ACC112 (cell line): Measurements from ENCODE around the gene SCAI.

Source experiments
- H2AFZ ChIP-seq: fragments of 200-600 bp; sonication (generic); one replicate; pipeline ENCODE4 v1.6.0; 2017; ENCODE audit warnings: antibody characterized with exemption, low read length; ENCODE audit not compliant: unreplicated experiment
- H3K27ac ChIP-seq: fragments of 200-600 bp; sonication (generic); 2 replicates; pipeline ENCODE4 v1.5.1; 2014; ENCODE audit warnings: low read depth, mild to moderate bottlenecking, antibody characterized with exemption, low read length, moderate library complexity
- H3K27me3 ChIP-seq: fragments of 200-600 bp; sonication (generic); 2 replicates; pipeline ENCODE4 v1.6.1; 2014; ENCODE audit warnings: mild to moderate bottlenecking, antibody characterized with exemption, low read length, moderate library complexity, mixed read lengths; ENCODE audit not compliant: insufficient read depth
- H3K36me3 ChIP-seq: fragments of 200-600 bp; sonication (generic); 2 replicates; pipeline ENCODE4 v1.6.1; 2016; ENCODE audit warnings: mild to moderate bottlenecking, antibody characterized with exemption, low read length, moderate library complexity, mixed read lengths; ENCODE audit not compliant: insufficient read depth
- H3K4me1 ChIP-seq: fragments of 200-600 bp; sonication (generic); one replicate; pipeline ENCODE4 v1.6.1; 2016; ENCODE audit warnings: low read length, mixed read lengths; ENCODE audit not compliant: insufficient read depth, unreplicated experiment, control insufficient read depth
- H3K4me3 ChIP-seq: fragments of 200-600 bp; sonication (generic); 2 replicates; pipeline ENCODE4 v1.5.1; 2014; ENCODE audit warnings: mild to moderate bottlenecking, low read depth, low read length
- H3K79me2 ChIP-seq: fragments of 200-600 bp; sonication (generic); one replicate; pipeline ENCODE4 v1.6.0; 2016; ENCODE audit warnings: low read length; ENCODE audit not compliant: control insufficient read depth, unreplicated experiment, insufficient read depth

Gene SCAI

GRCh38 chr9:124894035-124894740 is 249.1 kb downstream of the SCAI start:
- Histone ChIP-seq H3K79me2 (no peaks in the 10 kb centered on the region), H3K27ac (no peak overlapping the region), H3K4me1 (no peaks in the 10 kb centered on the region), H3K36me3 (peaks cover 9% of the 10 kb centered on the region; the same call in 1 of the 2 replicates), H3K4me3 (no peak overlapping the region), H3K27me3 (no peaks in the 10 kb centered on the region), H2AFZ (no peak overlapping the region)
